Gastrocnemius medialis (tissue), 4 donors: ENCODE data around the gene RSPH9. TPM values are rescaled to one million over a fixed set of nuclear protein-coding genes. Genes with fewer than 3 reads are reported as not detected.

Experiments
- ATAC-seq, 2 donors: fragments of 150-250 bp; one replicate each; pipeline ENCODE4 v1.9.1; 2016
- DNase-seq, 2 donors: peaks; one replicate each; pipeline ENCODE4 v3.0.0-alpha.2; 2019
- H3K27ac ChIP-seq, 4 donors: fragments of 200-600 bp; sonication (generic); 1 replicate in 1 of 4; 2 replicates in 3 of 4; pipeline ENCODE4 v1.5.1; 2016 to 2018; ENCODE audit warnings: mild to moderate bottlenecking in 2 of 4, moderate library complexity in 1 of 4
- H3K27me3 ChIP-seq, 3 donors: fragments of 200-600 bp; sonication (generic) in 2 of 3; 1 replicate in 1 of 3; 2 replicates in 2 of 3; pipeline versions ENCODE4 v1.5.1 to v1.6.0; 2016 to 2019; ENCODE audit warnings: mild to moderate bottlenecking in 1 of 3, moderate library complexity in 1 of 3
- H3K36me3 ChIP-seq, 2 donors: fragments of 200-600 bp; sonication (generic) in 1 of 2; one replicate each; pipeline ENCODE4 v1.5.1; 2017 to 2018
- H3K4me1 ChIP-seq, 2 donors: fragments of 200-600 bp; sonication (generic) in 1 of 2; one replicate each; pipeline ENCODE4 v1.5.1; 2016 to 2017; ENCODE audit warnings: mild to moderate bottlenecking in 2 of 2
- H3K4me3 ChIP-seq, 4 donors: fragments of 200-600 bp; sonication (generic) in 3 of 4; 1 replicate in 1 of 4; 2 replicates in 3 of 4; pipeline ENCODE4 v1.5.1; 2016 to 2019; ENCODE audit warnings: mild to moderate bottlenecking in 2 of 4
- H3K9me3 ChIP-seq, 3 donors: fragments of 200-600 bp; sonication (generic) in 2 of 3; 1 replicate in 1 of 3; 2 replicates in 2 of 3; pipeline ENCODE4 v1.5.1; 2016 to 2019
- CTCF ChIP-seq, 5 experiments: fragments of 450-650 bp in 3 of 5; fragments of 200-600 bp in 2 of 5; sonication (generic) in 2 of 5; IDR thresholded peaks in 4 of 5; conservative IDR thresholded peaks in 1 of 5; 1 replicate in 4 of 5; 2 replicates in 1 of 5; pipeline ENCODE4 v1.5.1; 2016 to 2019; ENCODE audit warnings: antibody characterized with exemption in 5 of 5, mild to moderate bottlenecking in 3 of 5, moderate library complexity in 3 of 5
- POLR2A ChIP-seq, 2 donors: fragments of 450-650 bp; IDR thresholded peaks; one replicate each; pipeline ENCODE4 v1.6.1; 2017; ENCODE audit warnings: antibody characterized with exemption in 2 of 2, mild to moderate bottlenecking in 2 of 2, moderate library complexity in 2 of 2
- in situ Hi-C, 4 donors: fragments of 200-750 bp; cut with MboI; loops; one replicate each; pipeline versions ENCODE4 v1.15.0 to v1.8.0; 2017; ENCODE audit warnings: low sequenced_read_pairs in 4 of 4
- intact Hi-C: fragments of 100-400 bp; cut with DNase I; formaldehyde crosslinking; loops from one replicate; pipeline ENCODE4 v1.15.1; 2023; ENCODE audit warnings: low total_unique reads
- total RNA-seq, 4 donors: library from RNA; depleted of rRNA; stranded (reverse); fragments of >200 nt; gene quantifications; one replicate each; pipeline versions ENCODE4 v1.1.0 to v1.2.3, GENCODE V29; 2016

RSPH9 gene
- total RNA-seq, 4 donors from 2014 or later: 0.09 TPM; not detected in 3

- Histone ChIP-seq H3K4me3 (no peak overlapping the region), H3K36me3 (no peaks in the 10 kb centered on the region), H3K9me3 (no peaks in the 10 kb centered on the region), H3K27ac (no peak overlapping the region), H3K27me3 (no peaks in the 10 kb centered on the region), H3K4me1 (peaks cover 7 to 13% of the 10 kb centered on the region in 2 donors)
- TF ChIP-seq CTCF (IDR thresholded peaks at IDR 0.05 in 4 of 5, conservative IDR thresholded peaks at IDR 0.05 in 1 of 5) (no peak), POLR2A (IDR thresholded peaks at IDR 0.05) (no peak)
- DNase-seq (no peak), ATAC-seq (no peak)
- intact Hi-C loops (no loop called here), in situ Hi-C loops (no loop called here)
Measured at GRCh38 chr6:43707767-43708166, 62.9 kb downstream of the RSPH9 start.

- Histone ChIP-seq H3K4me3 (no peak overlapping the region), H3K36me3 (no peaks in the 10 kb centered on the region), H3K27ac (peak overlapping the region; percentile 6 to 51 (median 37)), H3K4me1 (peaks cover 0 to 6% of the 10 kb centered on the region in 2 donors), H3K9me3 (no peaks in the 10 kb centered on the region), H3K27me3 (no peaks in the 10 kb centered on the region)
- intact Hi-C loops (no loop called here), in situ Hi-C loops (no loop called here)
- ATAC-seq (peak; percentile 75 to 80), DNase-seq (peak in 1 of 2 donors; percentile 51)
- TF ChIP-seq CTCF (IDR thresholded peaks at IDR 0.05 in 4 of 5, conservative IDR thresholded peaks at IDR 0.05 in 1 of 5): no peak
- TF ChIP-seq POLR2A (IDR thresholded peaks at IDR 0.05): no peak
Measured at GRCh38 chr6:43708860-43709653, 64.2 kb downstream of the RSPH9 start.

- ATAC-seq (peak in 1 of 2 donors; percentile 6), DNase-seq (no peak)
- H3K27me3 ChIP-seq: no peaks in the 10 kb centered on the region
- no peak overlapping the region for H3K4me3 ChIP-seq
- peaks cover 0 to 6% of the 10 kb centered on the region in 2 donors for H3K4me1 ChIP-seq
- no peaks in the 10 kb centered on the region for H3K9me3 ChIP-seq
- in situ Hi-C loops: no loop called here
- H3K36me3 ChIP-seq: no peaks in the 10 kb centered on the region
- H3K27ac ChIP-seq: peak overlapping the region; percentile 6 to 51 (median 29)
- intact Hi-C loops: no loop called here
- no peak for TF ChIP-seq CTCF (IDR thresholded peaks at IDR 0.05 in 4 of 5, conservative IDR thresholded peaks at IDR 0.05 in 1 of 5)
- TF ChIP-seq POLR2A (IDR thresholded peaks at IDR 0.05): no peak
Measured at GRCh38 chr6:43709654-43710303, 64.9 kb downstream of the RSPH9 start.

DNA sequence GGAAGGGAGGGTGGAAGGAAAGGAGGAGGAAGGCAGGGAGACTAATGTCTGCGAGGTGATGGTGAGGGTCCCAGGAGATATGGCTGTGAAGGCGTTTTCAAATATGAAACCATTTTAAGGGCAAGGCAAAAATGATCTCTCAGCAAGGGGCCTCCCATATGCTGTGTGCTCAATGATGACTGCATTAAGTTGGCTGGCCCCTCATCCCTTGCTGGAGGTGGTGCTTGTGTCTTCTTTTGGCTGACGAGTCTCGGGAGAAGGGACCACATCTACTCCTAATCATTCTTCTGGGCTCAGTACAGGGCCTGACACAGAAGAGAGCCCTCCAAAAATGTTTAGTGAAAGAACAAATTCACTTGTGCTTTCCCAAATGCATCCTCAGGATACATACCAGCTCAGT is 65.7 kb downstream of the RSPH9 start:
- no peaks in the 10 kb centered on the region for H3K36me3 ChIP-seq
- peaks cover 1 to 6% of the 10 kb centered on the region in 2 donors for H3K4me1 ChIP-seq
- intact Hi-C loops: no loop called here
- DNase-seq (no peak), ATAC-seq (no peak)
- H3K27me3 ChIP-seq: no peaks in the 10 kb centered on the region
- no peaks in the 10 kb centered on the region for H3K9me3 ChIP-seq
- H3K27ac ChIP-seq: no peak overlapping the region
- in situ Hi-C loops: no loop called here
- H3K4me3 ChIP-seq: no peak overlapping the region
- TF ChIP-seq POLR2A (IDR thresholded peaks at IDR 0.05): no peak

DNA sequence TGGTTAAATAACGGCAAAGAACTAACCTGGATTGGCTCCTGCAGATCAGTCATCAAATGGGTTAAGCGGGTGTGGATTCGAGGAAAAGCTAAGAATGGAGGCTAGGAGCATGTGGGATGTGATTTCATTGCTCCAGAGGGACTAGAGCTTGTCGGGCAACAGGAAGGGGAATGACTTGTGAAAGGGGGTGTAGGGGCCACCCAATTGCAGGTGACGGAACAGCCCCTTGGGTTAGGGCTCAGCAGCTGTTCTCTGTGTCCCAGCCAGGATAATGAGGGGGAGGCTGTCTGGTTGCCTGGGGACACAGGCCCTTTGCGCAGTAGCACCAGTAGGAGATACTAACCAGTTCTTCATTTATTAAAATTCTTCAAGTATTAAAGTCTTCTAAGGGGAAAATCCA is 67.7 kb downstream of the RSPH9 start:
- peaks cover 7 to 12% of the 10 kb centered on the region in 2 donors for H3K4me1 ChIP-seq
- H3K27me3 ChIP-seq: no peaks in the 10 kb centered on the region
- intact Hi-C loops: no loop called here
- H3K27ac ChIP-seq: no peak overlapping the region
- TF ChIP-seq POLR2A (IDR thresholded peaks at IDR 0.05): no peak
- TF ChIP-seq CTCF (IDR thresholded peaks at IDR 0.05 in 4 of 5, conservative IDR thresholded peaks at IDR 0.05 in 1 of 5): no peak
- H3K9me3 ChIP-seq: no peaks in the 10 kb centered on the region
- H3K36me3 ChIP-seq: no peaks in the 10 kb centered on the region
- in situ Hi-C loops: no loop called here
- ATAC-seq (no peak), DNase-seq (peak in 1 of 2 donors; percentile 29)
- H3K4me3 ChIP-seq: no peak overlapping the region
